Cardiac muscle cell (in vitro differentiated cells and primary cell): ENCODE measurements around the gene RNF145. TPM values are rescaled to one million over a fixed set of nuclear protein-coding genes. Genes with fewer than 3 reads are reported as not detected.

ENCODE experiments used
- DNase-seq, 2 donors: peaks; one replicate each; pipeline versions ENCODE4 v3.0.0 to v3.0.0-alpha.2; 2010 to 2017; ENCODE audit warnings: low read depth in 1 of 2, low spot score in 1 of 2
- H3K27ac ChIP-seq: fragments of 200-600 bp; sonication (generic); 2 replicates; pipeline ENCODE4 v1.5.1; 2016
- H3K27me3 ChIP-seq: fragments of 200-600 bp; sonication (generic); 2 replicates; pipeline ENCODE4 v1.6.0; 2016; ENCODE audit warnings: control low read depth
- H3K36me3 ChIP-seq: fragments of 200-600 bp; sonication (generic); 2 replicates; pipeline ENCODE4 v1.5.1; 2016; ENCODE audit warnings: control low read depth
- H3K4me1 ChIP-seq: fragments of 200-600 bp; sonication (generic); 2 replicates; pipeline ENCODE4 v1.8.1; 2017; ENCODE audit warnings: low read depth, mild to moderate bottlenecking, mixed run types
- H3K4me3 ChIP-seq: fragments of 200-600 bp; sonication (generic); 2 replicates; pipeline ENCODE4 v1.5.1; 2016; ENCODE audit warnings: mild to moderate bottlenecking
- H3K9me3 ChIP-seq: fragments of 200-600 bp; sonication (generic); 2 replicates; pipeline ENCODE4 v1.5.1; 2017; ENCODE audit warnings: low read depth, mild to moderate bottlenecking, control low read depth
- polyA plus RNA-seq: library from polyadenylated mRNA; unstranded; fragments of >200 nt; fragmentation: Nextera tagmentation; extraction: Ambion mirVana; gene quantifications from 2 replicates; pipeline ENCODE4 v1.2.1, GENCODE V29; 2016
- total RNA-seq: library from RNA; depleted of rRNA; stranded (reverse); fragments of >200 nt; gene quantifications from 2 replicates; pipeline ENCODE4 v1.2.3, GENCODE V29; 2016
- TF ChIP-seq, protein P1 (sequence below): IDR thresholded peaks from 2 replicates; pipeline ENCODE4 v1.5.1; 2012; ENCODE audit warnings: low read depth, mild to moderate bottlenecking, low read length

The RNF145 gene
- total and polyA plus RNA-seq, 2 experiments from 2014 or later: 17.1 to 38.7 TPM

DNA sequence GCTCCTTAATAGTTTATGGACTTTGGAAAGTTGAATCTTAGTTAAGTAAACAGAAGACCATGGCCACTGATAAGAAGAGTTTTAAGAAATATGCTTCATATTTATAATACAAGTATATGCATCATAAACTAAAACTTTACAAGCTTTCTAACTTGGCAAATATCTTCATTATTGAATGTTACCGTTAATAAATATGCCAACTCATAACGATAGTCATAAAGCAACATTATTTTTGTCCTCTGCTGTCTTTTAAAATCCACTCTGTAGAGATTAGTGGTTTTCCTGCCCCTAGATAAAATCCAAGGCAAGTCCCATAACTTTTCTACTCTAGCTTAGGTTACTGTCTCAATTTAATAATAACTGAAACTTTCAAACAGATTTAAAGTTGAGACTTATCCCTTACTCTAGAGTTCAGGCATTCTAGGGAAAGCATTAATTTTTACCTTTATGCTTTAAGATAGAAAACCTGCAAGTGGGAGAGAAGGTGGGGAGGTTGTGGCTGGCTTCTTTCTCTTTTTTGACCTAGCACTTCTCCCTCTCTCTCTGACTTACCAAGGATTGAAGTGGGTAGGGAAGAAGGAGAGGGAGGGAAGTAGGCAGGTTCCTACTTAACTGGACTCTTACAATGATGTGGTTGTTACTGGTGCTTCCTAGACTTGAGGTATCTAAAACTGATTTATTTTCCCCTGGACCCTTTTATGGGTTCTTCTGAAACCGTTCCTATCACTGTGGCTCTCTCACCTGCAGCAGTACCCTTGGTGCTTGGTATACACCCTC is 29.6 kb downstream of the RNF145 start:
- peaks cover 16% of the 10 kb centered on the region for H3K4me1 ChIP-seq
- peak in 1 of 2 donors; percentile 25 for DNase-seq
- H3K27ac ChIP-seq: no peak overlapping the region
- no peak overlapping the region for H3K4me3 ChIP-seq
- H3K36me3 ChIP-seq: peaks cover 7% of the 10 kb centered on the region
- no peaks in the 10 kb centered on the region for H3K9me3 ChIP-seq
- no peaks in the 10 kb centered on the region for H3K27me3 ChIP-seq
- TF ChIP-seq, protein P1, sequence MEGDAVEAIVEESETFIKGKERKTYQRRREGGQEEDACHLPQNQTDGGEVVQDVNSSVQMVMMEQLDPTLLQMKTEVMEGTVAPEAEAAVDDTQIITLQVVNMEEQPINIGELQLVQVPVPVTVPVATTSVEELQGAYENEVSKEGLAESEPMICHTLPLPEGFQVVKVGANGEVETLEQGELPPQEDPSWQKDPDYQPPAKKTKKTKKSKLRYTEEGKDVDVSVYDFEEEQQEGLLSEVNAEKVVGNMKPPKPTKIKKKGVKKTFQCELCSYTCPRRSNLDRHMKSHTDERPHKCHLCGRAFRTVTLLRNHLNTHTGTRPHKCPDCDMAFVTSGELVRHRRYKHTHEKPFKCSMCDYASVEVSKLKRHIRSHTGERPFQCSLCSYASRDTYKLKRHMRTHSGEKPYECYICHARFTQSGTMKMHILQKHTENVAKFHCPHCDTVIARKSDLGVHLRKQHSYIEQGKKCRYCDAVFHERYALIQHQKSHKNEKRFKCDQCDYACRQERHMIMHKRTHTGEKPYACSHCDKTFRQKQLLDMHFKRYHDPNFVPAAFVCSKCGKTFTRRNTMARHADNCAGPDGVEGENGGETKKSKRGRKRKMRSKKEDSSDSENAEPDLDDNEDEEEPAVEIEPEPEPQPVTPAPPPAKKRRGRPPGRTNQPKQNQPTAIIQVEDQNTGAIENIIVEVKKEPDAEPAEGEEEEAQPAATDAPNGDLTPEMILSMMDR: no peak

DNA sequence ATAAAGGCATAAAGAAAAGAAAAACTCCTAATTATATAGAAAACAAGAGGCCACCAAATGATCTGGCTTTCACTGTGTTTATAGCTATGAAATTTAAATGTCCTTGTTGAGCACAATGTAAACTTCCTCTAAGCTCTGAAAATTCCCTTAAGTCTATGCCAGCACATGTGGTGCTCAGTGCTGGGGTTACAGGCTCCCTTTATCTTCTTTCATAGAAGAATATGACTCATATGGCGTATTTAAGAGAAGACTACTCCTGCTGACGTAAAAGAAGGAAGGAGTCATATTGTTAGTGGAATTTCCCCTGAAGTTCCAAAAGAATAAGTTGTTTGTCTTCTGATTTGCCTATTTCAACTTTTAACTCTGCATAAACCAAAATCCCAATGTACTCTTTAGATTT is 30.4 kb downstream of the RNF145 start:
- H3K9me3 ChIP-seq: no peaks in the 10 kb centered on the region
- peaks cover 18% of the 10 kb centered on the region for H3K4me1 ChIP-seq
- no peak overlapping the region for H3K4me3 ChIP-seq
- H3K27me3 ChIP-seq: no peaks in the 10 kb centered on the region
- peak in 1 of 2 donors; percentile 97 for DNase-seq
- TF ChIP-seq, protein P1: no peak
- peaks cover 7% of the 10 kb centered on the region for H3K36me3 ChIP-seq
- H3K27ac ChIP-seq: no peak overlapping the region

DNA sequence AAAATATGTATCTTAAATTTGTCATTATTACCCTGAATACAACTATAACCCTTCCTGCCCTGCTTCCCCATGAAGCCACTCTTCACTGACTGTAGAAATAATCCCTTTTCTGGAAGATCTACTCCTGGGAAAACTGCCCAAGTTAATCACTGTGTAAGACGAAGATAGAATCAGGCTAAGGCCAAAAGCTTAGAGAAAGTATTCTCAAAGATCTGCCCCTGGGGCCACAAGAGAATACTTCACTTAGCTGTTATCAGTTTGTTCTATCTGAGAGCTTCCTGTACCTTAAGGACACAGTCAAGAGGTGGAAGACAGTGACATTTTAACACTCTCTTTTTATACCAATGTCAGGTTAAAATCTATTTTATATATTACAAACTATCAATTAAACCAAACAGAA is 33.8 kb downstream of the RNF145 start:
- H3K9me3 ChIP-seq: no peaks in the 10 kb centered on the region
- no peaks in the 10 kb centered on the region for H3K27me3 ChIP-seq
- TF ChIP-seq, protein P1: no peak
- no peak overlapping the region for H3K4me3 ChIP-seq
- peaks cover 18% of the 10 kb centered on the region for H3K4me1 ChIP-seq
- DNase-seq: peak in 1 of 2 donors; percentile 62
- peaks cover 7% of the 10 kb centered on the region for H3K36me3 ChIP-seq
- H3K27ac ChIP-seq: peak overlapping the region; percentile 71

DNA sequence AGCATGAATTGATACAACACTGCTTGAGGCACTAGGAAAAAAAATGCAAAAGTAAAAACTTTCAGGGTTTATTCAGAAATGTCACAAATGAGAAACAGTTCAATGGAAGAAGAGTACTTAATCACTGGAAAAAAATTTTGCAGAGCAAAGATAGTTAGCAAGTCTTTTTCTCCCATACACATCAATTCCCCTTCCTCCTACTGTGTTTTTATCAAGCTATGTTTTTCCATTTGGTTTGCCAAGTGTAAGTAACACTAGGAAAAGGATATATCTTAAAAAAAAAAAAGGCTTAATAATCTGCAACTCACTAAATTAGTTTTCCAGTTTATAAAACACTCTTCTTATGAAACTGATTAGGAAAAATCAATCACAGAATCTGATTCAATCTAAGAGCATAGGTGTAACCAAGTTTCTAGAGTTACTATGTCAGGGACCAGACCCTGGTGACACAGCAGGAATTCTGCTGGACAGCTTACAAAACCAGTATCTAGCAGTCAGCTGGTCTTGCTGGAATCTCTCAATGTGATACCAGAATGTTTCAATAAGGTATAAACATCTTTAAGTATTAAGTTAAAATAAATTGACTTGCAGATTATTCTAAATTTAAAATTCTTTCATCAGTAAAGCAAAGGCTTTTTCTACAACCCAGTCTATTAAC is 34.7 kb downstream of the RNF145 start:
- Histone ChIP-seq H3K4me3 (no peak overlapping the region), H3K4me1 (peaks cover 18% of the 10 kb centered on the region), H3K9me3 (no peaks in the 10 kb centered on the region), H3K36me3 (peaks cover 7% of the 10 kb centered on the region), H3K27me3 (no peaks in the 10 kb centered on the region), H3K27ac (no peak overlapping the region)
- DNase-seq: peak in 1 of 2 donors; percentile 55
- TF ChIP-seq, protein P1: no peak

DNA sequence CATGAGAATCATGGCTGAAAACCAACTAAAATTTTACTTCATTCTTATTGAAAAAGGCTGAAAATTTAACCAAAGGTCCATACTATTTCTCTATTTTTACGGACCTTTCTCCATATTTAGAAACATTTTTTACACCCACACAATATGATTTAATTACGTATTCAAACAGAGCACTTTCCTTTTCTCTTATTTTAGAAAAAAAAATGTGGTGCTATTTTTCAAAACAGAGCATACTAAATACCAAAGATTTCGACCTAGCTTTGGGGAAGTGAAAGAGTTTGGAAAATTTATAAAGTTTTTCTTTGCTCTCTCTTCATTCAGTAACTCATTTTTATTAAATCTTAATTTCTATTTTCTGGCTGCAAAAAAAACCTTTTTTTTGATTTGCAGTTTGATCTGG is 38.1 kb downstream of the RNF145 start:
- Histone ChIP-seq H3K36me3 (peaks cover 23% of the 10 kb centered on the region), H3K27ac (no peak overlapping the region), H3K27me3 (no peaks in the 10 kb centered on the region), H3K4me1 (peaks cover 17% of the 10 kb centered on the region), H3K4me3 (no peak overlapping the region), H3K9me3 (no peaks in the 10 kb centered on the region)
- DNase-seq: no peak
- TF ChIP-seq, protein P1: no peak
